A549 (cell line): ENCODE measurements around the gene DNMT3A.

Experiments used
- CHD4 ChIP-seq: fragments of 200-600 bp; sonication (generic); IDR thresholded peaks from 2 replicates; pipeline ENCODE4 v1.6.1; 2016; ENCODE audit warnings: antibody characterized with exemption, mild to moderate bottlenecking, borderline replicate concordance
- HOXA7 ChIP-seq: fragments of 250-450 bp; sonication (Bioruptor Pico); IDR thresholded peaks from 2 replicates; pipeline ENCODE4 v1.5.0; 2020; ENCODE audit warnings: mild to moderate bottlenecking, moderate library complexity
- JUN ChIP-seq, 2 experiments: fragments of >200 bp; sonication (Bioruptor Twin); formaldehyde crosslinking; IDR thresholded peaks; 2 replicates in 1 of 2; 3 replicates in 1 of 2; pipeline ENCODE4 v1.6.1; 2016 to 2017
- KDM1A ChIP-seq: fragments of 200-600 bp; sonication (generic); IDR thresholded peaks from 2 replicates; pipeline ENCODE4 v1.6.1; 2016; ENCODE audit warnings: low read depth, mild to moderate bottlenecking

- TF ChIP-seq HOXA7 (CRISPR knock-in tag) (no peak), JUN (IDR thresholded peaks at IDR 0.05) (no peak), CHD4 (no peak), KDM1A (no peak)
These were observed 97.7 kb downstream of the DNMT3A start for GRCh38 chr2:25243995-25244394.
